ENCODE measurements around the gene LCP2. TPM values are rescaled to one million over a fixed set of nuclear protein-coding genes. Genes with fewer than 3 reads are reported as not detected.

Gene LCP2
- total and polyA plus RNA-seq, 2 of the 8 experiments (the other 6 are each of a cell fraction or from before 2014, with no cell fraction given), result 0.26 to 0.33 TPM

- TF ChIP-seq CHD7 (IDR thresholded peaks at IDR 0.05; ENCODE audit: insufficient replicate concordance, low read length) (no peak), TAF1 (IDR thresholded peaks at IDR 0.05; ENCODE audit: low read depth, low read length) (no peak), JUND (IDR thresholded peaks at IDR 0.05; ENCODE audit: low read length) (no peak), POU5F1 (IDR thresholded peaks at IDR 0.05; ENCODE audit: low read depth, low read length) (no peak), ATF2 (IDR thresholded peaks at IDR 0.05; ENCODE audit: low read length) (no peak), SUZ12 (IDR thresholded peaks at IDR 0.05; ENCODE audit: low read length) (no peak), SIRT6 (IDR thresholded peaks at IDR 0.05; ENCODE audit: low read length) (no peak), SP2 (IDR thresholded peaks at IDR 0.05; ENCODE audit: low read length) (no peak), RNF2 (IDR thresholded peaks at IDR 0.05; ENCODE audit: borderline replicate concordance, low read depth, low read length, missing control alignments, poor library complexity, severe bottlenecking) (no peak), BRCA1 (IDR thresholded peaks at IDR 0.05; ENCODE audit: low read depth, low read length) (no peak)
These were observed 29.4 kb downstream of the LCP2 start (continued) for GRCh38 chr5:170268153-170268689.

Data from H1 (cell line).